Measurements from ENCODE around the gene ASPDH.
A peak's percentile ranks its signal among the peaks of the same experiment; 100 is the strongest.

ASPDH gene

DNA sequence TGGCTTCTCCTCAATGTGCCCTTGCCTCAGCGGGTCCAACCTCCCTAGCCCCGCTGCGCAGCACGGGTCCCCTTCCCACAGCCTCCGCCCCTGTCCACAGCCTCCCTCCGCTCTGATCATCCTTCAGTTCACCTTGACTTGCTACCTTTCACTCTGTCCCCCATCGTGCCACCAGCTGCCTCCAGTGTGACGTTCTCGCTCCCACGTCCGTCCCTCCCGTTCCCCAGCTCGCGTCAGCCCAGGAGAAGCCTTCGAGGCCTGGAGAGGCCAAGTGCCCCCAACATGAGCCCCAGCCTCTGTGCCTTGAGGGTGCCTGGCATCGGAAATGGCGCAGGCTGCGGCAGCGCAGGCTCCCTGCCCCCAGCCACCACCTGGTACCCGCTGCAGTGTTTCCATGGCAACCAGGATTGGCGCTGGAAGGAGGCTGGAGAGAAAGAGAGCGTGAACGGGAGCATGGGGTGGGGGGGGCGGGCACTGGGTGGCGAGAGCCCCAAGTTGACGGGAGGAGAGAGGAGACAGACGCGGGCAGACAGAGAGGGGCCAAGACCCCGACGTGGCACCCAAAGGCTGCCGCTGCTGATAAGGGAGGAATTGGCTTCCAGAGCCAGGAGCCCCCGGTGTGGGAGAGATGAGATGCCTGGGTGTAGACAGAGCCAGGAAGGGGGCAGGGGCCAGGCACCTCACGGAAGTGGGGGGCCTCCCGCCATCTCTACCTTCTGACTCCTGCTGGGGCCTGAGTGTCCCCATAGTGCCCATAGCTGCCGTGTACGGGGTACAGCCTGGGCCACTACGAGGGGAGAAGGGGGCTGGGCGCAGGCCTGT, 844 bp upstream of the ASPDH start:
- H3K27me3 ChIP-seq (replicated peaks), result no peaks in the 10 kb centered on the region
- H3K27ac ChIP-seq, result no peak overlapping the region
- in situ Hi-C loops (cut with HindIII; ENCODE audit: low pct_ligation_motif_present, low sequenced_read_pairs), result no loop called here
- DNase-seq, result no peak
- no peak overlapping the region for H3K4me3 ChIP-seq (ENCODE audit: low read depth, low read length)
- TF ChIP-seq, protein P1, sequence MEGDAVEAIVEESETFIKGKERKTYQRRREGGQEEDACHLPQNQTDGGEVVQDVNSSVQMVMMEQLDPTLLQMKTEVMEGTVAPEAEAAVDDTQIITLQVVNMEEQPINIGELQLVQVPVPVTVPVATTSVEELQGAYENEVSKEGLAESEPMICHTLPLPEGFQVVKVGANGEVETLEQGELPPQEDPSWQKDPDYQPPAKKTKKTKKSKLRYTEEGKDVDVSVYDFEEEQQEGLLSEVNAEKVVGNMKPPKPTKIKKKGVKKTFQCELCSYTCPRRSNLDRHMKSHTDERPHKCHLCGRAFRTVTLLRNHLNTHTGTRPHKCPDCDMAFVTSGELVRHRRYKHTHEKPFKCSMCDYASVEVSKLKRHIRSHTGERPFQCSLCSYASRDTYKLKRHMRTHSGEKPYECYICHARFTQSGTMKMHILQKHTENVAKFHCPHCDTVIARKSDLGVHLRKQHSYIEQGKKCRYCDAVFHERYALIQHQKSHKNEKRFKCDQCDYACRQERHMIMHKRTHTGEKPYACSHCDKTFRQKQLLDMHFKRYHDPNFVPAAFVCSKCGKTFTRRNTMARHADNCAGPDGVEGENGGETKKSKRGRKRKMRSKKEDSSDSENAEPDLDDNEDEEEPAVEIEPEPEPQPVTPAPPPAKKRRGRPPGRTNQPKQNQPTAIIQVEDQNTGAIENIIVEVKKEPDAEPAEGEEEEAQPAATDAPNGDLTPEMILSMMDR (IDR thresholded peaks at IDR 0.05; ENCODE audit: low read depth, low read length, missing control alignments), result no peak
- no peaks in the 10 kb centered on the region for H3K36me3 ChIP-seq (replicated peaks)

DNA sequence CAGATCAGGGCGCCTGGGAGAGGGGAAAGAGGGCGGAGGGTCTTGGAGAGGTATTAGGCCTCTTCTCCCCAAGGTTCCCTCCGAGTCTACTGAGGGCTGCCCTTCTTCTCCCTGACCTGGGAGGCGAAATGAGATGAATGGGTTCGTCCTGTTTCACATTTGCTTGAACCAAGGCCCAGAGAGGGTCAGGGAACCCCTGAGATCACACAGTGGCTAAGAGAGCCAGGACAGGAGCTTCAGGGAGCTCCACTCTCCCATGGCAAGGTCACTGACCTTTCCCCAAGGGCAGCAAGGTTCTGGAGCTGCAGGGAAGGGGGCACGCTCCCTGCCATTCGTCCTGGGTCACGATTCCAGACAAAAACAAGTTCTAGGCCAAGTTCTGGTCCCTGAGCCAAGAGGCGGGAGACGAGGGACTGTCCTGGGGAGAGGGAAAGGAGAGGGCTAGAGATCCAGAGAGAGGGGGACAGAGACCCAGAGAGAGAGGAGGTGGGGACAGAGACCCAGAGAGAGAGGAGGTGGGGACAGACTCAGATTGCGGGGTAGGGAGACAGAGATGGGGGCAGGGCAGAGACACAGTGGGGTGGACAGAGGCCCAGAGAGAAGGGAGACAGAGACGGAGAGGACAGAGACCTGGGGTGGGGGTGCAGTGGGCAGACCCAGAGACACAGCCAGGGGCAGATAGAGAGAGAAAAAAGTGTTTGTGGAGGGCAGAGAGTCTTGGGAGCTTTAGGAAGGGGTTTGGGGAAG, 541 bp downstream of the ASPDH start:
- Histone ChIP-seq H3K36me3 (replicated peaks) (no peaks in the 10 kb centered on the region), H3K27me3 (replicated peaks) (no peaks in the 10 kb centered on the region), H3K4me3 (ENCODE audit: low read depth, low read length) (no peak overlapping the region), H3K27ac (no peak overlapping the region)
- in situ Hi-C loops (cut with HindIII; ENCODE audit: low pct_ligation_motif_present, low sequenced_read_pairs), result no loop called here
- TF ChIP-seq, protein P1 (IDR thresholded peaks at IDR 0.05; ENCODE audit: low read depth, low read length, missing control alignments), result no peak
- DNase-seq, result no peak

DNA sequence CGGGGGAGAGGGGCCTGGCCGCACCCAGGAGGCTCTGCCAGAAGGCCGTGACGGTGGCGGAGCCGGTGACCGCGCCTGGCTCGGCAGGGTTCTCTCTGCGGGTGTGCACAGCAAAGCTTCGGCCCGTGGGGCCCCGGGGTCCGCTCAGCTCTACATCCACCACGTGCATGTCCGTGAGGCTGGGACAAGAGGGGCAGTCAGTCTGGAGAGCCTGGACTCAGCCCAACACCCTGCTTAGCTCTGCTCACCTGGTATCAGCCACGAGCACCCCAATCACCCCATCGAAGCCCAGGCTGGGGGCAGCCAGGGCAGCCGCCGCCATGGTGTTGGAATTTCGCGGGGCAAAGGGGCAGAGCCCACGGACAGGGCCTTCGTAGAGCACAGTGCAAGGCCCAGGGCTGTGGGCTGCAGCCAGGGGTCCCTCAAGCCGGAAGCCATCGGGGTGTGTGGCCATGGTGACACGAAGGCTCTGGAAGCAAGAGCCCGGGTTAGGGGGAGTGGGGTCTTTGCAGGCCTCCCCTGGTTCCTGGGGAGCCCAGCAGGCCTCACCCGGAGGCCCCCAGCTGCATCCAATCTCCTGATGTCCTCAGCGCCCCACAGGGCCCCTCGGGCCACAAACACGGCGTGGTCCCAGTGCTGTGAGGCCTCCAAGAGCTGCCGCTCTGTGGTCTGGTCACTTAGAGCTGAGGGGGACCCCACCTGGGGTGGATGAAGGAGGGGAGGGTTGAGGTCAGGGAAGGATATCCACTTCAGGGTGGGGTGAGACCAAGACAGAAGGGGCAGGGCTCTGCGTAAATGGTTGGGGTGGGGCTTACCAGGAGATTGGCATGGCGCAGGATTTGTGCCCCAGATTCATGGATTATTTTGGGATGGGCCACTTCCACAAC, 1.4 kb downstream of the ASPDH start:
- TF ChIP-seq, protein P1 (IDR thresholded peaks at IDR 0.05; ENCODE audit: low read depth, low read length, missing control alignments), result no peak
- Histone ChIP-seq H3K4me3 (ENCODE audit: low read depth, low read length) (peak overlapping the region; percentile 89), H3K27ac (no peak overlapping the region), H3K27me3 (replicated peaks) (no peaks in the 10 kb centered on the region), H3K36me3 (replicated peaks) (no peaks in the 10 kb centered on the region)
- no peak for DNase-seq
- in situ Hi-C loops (cut with HindIII; ENCODE audit: low pct_ligation_motif_present, low sequenced_read_pairs), result no loop called here

- no peaks in the 10 kb centered on the region for H3K27me3 ChIP-seq (replicated peaks)
- DNase-seq, result peak; percentile 99
- H3K36me3 ChIP-seq (replicated peaks), result no peaks in the 10 kb centered on the region
- TF ChIP-seq, protein P1 (IDR thresholded peaks at IDR 0.05; ENCODE audit: low read depth, low read length, missing control alignments), result no peak
- in situ Hi-C loops (cut with HindIII; ENCODE audit: low pct_ligation_motif_present, low sequenced_read_pairs), result no loop called here
- H3K4me3 ChIP-seq (ENCODE audit: low read depth, low read length), result peak within 1 kb of the TSS; percentile 89
- peak within 1 kb of the TSS; percentile 53 for H3K27ac ChIP-seq
Observed at GRCh38 chr19:50511069-50511822, 2.5 kb downstream of the ASPDH start, which contains the start of gene JOSD2. JOSD2 (minus strand) TSS chr19:50511191; CDS start chr19:50510431, 760 bp downstream.

DNA sequence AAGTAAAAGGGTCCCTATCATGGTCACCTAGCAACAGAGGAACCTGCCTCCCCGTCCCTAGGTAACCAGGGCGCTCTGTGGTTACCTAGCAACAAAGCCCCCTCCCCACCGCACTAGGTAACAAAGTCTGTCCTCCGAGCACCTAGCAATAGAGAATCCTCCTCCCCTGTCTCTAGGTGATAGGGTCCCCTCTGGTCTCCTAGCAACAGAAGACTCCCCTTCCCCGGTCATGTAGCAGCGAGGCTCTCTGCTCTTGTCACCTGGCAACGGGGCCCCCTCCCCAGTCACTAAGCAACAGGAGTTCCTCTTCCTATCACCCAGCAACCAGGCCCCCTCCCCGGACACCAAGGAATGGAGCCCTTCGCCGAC, 3.0 kb downstream of the ASPDH start:
- no peaks in the 10 kb centered on the region for H3K36me3 ChIP-seq (replicated peaks)
- peak overlapping the region; percentile 53 for H3K27ac ChIP-seq
- no peaks in the 10 kb centered on the region for H3K27me3 ChIP-seq (replicated peaks)
- H3K4me3 ChIP-seq (ENCODE audit: low read depth, low read length), result peak overlapping the region; percentile 89
- TF ChIP-seq, protein P1 (IDR thresholded peaks at IDR 0.05; ENCODE audit: low read depth, low read length, missing control alignments), result no peak
- in situ Hi-C loops (cut with HindIII; ENCODE audit: low pct_ligation_motif_present, low sequenced_read_pairs), result no loop called here
- no peak for DNase-seq

All from brain microvascular endothelial cell (primary cell).